Ramos (cell line): ENCODE results near the gene CAVIN3.

Experiments
- in situ Hi-C: fragments of 300-500 bp; cut with MboI; formaldehyde crosslinking; loops from one replicate; pipeline ENCODE4 v1.14.3; 2022; ENCODE audit warnings: low sequenced_read_pairs; ENCODE audit not compliant: unreplicated experiment

Gene CAVIN3

DNA sequence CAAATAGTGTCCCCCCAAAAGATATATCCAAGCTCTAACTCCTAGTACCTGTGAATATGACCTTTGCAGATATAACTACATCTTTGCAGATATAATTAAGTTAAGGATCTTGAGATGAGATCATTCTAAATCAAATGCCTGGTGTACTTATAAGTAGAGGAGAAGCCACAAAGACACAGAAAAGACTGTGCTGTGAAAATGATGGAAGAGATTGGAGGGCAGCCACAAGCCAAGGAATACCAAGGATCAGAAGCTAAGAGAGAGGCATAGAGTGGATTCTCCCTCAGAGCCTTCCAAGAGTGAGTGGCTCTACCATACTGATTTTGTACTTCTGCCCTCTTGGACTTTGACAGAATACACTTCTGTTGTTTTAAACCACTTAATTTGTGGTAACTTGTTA lies 7.5 kb upstream of the CAVIN3 start:
- in situ Hi-C loops = no loop called here

DNA sequence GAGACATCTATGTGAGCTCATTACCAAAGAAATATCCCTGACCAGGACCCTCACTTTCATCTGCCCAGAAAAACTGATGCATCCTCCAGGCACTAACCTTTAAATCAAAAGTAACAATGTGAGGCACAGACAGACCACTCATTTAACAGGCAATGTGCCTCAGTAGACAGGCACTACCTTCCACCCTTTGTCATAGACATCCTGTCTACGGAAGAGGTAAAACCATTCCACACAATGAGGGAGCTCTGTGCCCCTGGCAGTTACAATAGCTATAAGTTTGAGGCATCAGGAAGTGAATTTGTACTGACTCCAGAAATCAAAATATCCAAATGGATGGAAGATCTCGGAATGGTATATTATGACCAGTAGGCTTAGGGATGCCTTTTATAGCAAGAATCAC lies 6.7 kb upstream of the CAVIN3 start:
- in situ Hi-C loops = no loop called here

DNA sequence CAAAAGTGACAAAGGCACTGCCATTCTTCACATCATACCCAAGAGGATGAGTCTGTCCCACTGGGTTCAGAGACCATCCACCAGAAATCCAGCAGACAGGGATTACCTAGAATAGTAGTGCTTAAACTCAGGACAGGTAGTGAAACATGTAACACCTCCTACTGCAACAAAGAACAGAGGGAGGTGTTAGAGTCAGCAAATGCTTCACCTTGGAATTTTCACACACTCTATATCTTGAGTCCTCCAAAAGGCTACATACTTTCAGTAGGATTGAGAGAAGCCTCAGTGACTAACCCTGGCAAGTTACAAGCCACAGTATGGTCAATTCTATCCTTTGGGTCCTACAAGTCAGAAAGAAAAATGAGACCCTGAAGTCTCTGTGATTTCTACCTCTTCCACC lies 6.0 kb upstream of the CAVIN3 start:
- in situ Hi-C loops = no loop called here

DNA sequence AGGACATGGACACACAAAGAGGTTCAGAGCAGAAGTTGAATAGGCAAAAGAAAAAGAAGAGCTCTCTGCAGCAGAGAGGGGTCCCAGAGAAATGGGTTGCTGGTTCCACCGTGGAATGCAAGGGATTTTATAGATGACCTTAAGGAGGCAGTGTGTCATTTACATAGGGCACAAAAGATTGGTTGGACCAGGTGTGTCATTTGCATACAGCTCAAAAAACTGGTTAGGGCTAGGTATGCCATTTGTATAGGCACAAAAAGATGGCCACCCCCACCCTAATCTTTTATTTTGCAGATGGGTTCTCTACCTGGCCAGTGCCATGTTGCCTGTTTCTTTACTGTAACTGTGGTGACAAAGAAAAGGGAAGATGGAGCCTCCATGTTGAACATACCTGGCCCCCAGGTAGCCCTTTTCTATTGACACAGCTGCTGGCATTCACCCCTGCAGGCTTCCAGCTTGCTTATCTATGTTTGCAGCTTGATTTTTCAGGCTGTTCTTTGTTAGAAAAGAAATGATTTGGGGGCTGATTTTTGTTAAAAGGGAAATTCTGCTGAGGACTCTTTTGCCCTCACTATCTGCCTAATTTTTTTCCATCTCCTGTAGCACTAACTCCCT lies 3.1 kb upstream of the CAVIN3 start:
- in situ Hi-C loops = no loop called here

DNA sequence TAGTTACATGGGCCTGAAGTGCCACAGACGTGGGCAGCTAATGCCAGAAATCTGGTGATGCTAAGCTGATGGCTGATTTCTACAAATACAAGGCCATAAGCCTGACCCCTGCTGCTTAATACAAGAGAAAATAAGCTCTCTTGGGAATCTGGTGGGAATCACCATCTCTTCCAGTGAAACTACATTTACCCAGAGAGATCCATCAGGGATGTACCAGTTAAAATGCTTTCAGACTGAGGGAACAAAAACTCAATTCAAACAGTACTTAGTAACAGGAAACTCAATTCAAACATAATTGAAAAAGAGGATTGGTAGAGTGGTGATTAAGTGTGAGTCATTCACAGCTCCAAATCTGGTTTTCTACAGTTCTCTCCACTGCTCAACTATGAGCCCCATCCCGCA lies 1.7 kb upstream of the CAVIN3 start:
- in situ Hi-C loops = no loop called here

DNA sequence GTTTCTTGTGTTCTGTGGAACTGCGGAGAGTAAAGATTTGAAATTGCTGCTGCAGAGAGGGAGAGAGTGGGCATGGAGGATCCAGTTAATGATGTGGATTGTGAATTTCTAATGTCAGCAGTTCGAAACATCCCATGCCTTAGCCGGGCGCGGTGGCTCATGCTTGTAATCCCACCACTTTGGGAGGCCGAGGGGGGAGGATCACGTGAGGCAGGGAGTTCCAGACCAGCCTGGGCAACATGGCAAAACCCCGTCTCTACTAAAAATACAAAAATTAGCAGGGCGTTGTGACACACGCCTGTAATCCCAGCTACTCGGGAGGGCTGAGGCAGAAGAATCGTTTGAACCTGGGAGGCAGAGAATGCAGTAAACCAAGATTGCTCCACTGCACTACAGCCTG lies 1.1 kb upstream of the CAVIN3 start:
- in situ Hi-C loops = no loop called here

DNA sequence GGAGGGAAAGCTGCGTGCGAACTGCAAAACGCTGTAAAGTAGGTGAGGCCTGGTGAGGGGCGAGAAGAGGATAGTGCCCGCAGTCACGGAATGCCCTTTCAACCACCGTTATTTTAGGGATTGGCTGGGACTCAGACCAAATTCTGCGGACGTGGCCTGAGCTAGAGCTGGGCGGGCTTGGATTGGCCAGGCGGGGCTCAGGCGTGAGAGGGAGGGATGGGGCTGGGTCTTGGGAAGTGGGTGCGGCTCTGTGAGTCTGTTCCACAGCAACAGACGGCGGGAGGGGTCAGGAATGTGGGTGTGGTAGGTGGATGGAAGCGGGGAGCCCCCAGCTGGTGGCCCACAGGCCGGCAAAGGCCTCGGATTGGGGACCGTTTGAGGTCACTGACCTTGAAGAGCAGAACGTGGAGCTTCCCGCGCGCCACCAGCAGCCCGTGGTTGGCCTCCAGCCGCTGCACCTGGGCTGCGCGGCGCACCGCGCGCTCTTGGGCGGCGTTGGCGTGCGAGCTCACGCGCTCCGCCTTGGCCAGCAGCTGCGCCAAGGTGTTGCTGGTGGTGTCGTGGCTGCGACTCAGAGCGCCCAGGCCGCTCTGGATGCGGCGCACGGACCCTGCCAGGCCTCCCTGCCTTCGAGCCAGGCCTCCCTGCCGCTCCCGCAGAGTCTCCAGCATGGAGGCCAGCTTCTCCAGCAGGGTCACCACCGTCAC lies 444 bp downstream of the CAVIN3 start:
- in situ Hi-C loops = no loop called here

DNA sequence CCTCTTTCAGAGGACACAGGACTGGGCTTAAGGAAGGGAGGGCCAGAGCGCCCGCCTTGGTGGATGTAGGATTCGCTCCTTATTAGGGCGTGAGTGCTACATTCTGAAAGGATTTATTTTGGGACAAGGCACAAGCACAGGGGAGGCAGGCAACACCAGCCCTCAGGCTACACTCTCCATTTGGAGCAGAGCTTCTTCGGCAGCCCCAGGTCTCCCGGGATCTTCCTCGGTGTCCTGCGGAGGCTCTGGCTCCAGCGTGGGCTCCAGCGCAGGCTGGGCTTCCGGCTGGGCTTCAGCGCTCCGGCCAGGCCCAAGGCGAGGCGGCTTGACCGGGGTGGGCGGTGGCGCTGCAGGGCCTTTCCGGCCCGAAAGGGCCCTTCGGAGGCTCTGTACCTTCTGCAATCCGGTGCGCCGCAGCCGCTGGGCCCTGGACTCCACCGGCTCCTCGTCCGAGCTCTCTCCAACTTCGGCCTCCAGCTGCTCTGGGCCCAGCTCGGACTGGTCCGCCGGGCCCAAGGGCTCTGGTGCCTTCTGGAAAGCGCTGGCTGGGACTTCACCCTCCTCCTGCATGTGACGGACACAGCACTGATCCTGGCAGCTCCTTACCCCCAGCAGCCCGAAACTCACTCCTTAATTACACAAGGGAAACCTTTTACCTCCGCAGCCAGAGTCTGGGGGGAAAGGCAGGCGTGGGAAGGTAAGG lies 1.1 kb downstream of the CAVIN3 start:
- in situ Hi-C loops = no loop called here

DNA sequence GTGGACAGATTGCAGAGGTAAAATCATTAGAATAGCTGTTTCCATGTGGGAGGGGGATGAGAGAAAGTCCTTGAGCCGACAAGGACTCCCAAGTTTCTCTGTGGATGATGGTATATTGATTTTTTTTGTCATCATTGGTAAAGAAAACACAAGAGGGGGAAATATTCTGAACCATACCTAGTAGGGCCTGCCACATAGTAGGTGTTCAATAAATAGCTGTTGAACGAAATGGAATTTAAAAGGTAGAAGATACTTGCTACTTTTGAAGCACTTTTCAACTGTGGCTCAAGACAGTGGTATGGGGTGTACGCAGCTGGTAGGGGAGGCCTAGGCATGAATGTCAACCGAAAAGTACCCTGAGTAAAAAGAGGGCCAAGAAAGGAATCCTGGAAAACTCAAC lies 2.1 kb downstream of the CAVIN3 start:
- in situ Hi-C loops = no loop called here

DNA sequence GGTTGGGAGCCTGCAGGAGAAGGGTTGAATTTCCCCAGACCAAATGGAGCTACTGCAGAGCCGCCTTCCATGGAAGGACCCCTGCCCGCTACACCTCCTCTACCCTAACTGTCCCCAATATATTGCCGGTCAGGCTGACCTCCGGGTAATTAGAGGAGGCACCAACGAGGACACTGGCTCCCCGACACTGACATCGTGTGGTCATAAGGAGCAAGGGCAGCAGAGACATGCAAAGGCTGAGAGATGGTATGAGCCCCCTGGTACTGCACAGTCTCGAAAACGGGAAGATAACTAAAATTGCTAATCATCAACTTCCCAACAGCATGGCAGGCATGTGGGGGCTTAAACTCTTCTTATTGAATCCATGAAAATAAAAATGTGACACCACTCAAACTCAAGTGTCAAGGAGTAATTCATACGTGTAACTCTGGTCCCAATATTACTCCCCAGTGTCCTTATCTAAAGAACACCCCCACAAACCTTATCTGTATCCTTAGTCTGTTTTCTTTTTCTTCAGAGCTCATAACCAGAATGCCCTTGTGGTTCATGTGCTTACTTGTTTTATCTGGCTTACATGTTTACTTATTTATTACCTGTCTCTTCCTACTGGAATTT lies 4.4 kb downstream of the CAVIN3 start:
- in situ Hi-C loops = no loop called here

DNA sequence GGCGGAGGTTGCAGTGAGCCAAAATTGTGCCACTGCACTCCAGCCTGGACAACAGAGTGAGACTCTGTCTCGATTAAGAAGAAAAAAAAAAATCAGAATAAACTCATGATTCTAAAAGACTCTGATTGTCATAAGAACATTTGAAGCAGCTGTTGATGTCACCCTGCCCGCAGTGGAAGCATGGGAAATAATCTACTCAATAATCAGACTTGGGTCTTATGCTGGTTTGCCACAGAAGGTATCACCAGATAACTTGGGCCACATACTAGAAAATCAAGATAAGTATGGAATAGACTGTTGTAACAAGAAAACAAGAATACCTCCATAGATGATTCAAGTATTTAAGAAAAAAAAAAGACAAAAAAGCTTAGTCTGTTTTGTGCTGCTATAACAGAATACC lies 8.2 kb downstream of the CAVIN3 start:
- in situ Hi-C loops = no loop called here

DNA sequence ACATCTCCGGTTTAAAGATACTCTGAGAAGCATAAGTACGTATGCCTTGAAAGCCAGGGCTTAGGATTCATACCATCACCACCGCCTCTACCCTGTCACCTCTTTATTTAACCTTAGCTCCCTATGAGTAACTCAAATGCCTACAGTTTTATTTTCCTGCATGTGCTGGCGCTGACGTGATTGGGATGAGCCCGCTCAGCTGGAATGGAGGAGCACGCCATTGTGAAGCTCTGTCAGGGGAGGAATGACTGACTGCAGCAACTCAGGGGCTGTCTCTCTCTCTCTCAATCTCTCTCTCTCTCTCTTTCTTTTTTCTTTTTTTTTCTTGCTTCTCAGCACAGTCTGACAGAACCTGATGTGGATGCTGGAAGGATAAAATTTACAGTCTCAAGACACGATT lies 12.4 kb downstream of the CAVIN3 start:
- in situ Hi-C loops = no loop called here

DNA sequence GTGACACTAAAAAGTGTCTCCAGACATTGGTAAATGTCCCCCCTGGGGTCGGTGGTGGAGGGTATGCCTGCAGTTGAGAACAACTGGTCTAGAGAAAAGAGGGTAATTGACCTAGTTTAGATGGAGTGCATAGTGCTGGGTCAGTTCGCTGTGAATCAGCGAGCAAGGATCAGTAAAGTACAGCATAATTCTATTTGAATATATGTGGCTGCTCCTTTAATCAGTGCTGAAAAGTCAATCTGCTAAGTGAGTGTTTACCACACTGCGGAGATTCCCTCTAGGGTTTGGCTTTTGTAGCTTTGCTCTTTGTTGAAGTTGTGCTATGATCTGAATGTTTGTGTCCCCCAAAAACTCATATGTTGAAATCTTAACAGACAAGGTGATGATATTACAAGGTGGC lies 15.0 kb downstream of the CAVIN3 start:
- in situ Hi-C loops = no loop called here

DNA sequence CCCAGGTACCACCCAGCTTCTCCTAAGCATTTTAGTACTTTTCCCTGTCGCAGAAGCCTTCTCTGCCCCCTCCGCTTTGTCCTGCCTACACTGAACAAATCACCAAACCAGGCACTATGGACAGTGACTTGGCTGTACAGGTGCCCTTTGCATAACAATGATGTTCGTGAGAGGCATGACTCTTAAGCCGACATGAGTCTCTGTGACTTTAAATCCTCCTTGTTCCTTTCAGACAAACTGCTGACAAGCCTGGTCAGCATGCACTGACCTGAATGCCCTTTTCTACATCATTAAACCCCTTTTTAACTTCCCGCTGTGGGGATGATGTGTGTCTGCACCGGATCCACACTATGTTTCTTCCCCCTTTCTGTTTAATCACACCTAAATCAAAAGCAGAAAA lies 16.6 kb downstream of the CAVIN3 start:
- in situ Hi-C loops = no loop called here

DNA sequence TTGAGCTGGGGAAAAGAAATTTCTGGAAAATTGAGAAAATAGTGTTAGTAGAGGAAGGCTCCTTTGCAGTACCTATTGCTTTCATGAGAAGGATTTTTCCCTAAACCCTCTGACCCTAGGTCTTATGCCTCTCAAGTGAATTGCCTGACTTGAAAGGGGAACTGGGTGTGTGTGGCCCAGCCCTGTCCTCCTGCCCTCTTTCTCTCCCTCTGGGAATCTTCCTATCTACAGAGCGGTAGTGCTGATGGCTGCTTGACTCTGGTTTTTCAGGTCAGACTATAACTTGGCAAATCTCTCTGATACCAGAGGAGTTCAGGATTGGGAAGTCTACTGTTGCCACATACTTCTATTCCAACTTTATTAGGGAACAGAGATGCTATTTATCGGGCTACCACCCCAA lies 19.2 kb downstream of the CAVIN3 start:
- in situ Hi-C loops = no loop called here

DNA sequence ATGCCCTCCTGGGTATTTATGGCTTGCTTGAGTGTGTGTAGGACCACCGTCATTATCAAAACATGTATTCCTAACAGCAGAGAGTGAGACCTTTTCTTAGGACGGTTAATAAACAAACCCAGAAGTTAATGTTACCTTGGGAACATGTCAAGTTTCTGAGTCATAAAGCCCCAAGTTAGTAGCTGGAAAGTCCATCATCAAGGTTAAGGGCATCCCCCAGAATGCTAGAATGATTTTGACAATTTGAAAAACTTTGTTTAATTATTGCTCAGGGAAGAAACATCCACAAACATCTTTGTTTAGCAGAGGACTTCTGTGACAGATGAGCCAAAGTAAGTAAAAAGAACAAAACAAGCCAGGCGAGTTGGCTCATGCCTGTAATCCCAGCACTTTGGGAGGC lies 20.0 kb downstream of the CAVIN3 start:
- in situ Hi-C loops = no loop called here

DNA sequence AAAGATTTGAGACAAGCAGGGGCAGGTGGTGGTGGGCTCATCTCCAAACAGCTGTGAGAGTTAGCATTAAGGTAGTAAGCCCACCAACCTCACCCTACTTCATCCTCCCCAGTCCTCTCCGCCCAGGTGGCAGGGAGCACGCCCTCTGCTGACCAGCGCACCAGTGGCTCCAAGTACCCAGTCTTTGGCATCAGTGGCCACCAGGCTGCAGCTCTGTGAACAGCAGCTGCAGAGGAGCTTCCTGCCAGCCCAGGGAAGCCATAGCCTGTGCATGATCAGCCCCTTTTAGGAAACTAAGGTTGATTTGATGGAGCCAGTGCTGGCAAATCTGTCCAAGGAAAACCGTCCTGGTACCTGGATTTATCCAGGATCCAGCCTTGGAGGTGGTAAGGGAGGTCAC lies 21.7 kb downstream of the CAVIN3 start:
- in situ Hi-C loops = no loop called here

DNA sequence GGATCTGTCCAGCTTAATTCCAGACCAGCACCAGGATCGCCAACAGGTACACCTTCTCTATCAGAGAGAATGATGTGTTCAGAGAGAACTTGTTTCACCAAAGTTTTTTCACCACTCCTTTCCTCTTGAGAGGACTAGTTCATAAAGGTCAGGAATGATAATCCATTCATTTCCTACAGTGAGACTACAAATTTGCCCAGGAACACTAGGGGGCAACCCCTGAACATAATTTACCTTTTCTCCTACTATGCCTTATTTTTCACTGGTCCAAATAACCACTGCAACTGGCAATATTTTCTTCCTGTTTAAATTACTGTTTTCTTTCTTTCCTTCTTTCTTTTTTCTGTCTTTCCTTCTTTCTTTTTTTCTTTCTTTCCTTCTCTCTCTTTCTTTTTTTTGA lies 22.5 kb downstream of the CAVIN3 start:
- in situ Hi-C loops = no loop called here

DNA sequence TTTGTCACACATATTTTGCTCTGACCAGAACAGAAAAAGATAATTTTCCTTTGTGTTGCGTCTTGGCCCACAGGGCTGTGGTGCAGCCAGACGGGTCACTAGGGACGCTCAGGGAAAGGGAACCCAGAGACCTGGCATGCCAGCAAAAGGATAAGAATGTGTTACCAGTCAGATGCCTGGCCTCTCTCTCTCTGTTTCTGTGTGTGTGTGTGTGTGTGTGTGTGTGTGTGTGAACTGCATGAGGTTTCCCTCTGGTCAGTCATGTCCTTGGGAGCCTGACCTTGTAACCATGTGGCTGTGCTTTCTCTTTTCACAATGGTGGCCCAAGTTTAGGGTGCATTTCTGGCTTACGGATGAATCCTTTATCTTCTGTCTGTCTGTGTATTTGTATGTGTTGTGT lies 35.3 kb downstream of the CAVIN3 start:
- in situ Hi-C loops = no loop called here

DNA sequence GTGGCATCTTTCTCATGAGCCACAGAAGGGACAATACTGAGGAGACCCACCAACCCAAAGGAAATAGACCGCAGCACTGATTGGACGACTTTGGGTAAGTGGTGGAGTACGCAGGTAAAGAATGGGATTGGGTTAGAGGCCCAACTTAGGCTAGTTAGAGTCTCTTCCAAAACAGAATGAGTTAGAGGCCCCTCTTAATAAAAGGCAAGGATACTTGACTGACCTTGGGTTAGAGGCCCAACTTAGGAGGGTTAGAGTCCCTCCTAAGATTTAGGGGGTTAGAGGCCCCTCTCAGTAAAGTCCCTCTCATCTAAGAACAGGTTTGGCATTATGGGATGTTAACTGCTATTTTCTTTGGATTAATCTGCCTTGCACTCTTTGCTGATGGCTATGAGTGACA lies 36.1 kb downstream of the CAVIN3 start:
- in situ Hi-C loops = no loop called here

DNA sequence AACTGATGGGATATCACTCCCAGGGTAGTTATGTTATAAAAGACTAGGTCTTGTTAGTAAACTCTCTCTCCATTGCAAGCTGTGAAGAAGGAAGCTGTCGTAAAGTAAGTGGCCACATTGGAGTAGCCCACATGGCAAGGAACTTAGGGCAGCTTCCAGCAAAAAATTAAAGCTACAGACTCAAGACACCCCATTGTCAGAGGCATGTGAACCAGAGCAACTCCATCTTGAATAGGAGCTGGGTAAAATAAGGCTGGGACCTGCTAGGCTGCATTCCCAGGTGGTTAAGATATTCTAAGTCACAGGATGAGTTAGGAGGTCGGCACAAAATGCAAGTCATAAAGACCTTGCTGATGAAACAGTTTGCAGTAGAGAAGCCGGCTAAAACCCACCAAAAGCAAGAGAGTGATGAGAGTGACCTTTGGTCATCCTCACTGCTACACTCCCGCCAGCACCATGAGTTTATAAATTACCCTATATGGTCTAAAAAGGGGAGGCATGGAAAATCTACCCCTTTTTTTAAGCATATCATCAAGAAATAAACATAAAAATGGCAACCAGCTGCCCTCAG lies 36.8 kb downstream of the CAVIN3 start:
- in situ Hi-C loops = no loop called here
